Measurements from ENCODE around the gene TMEM30B. TPM values are rescaled to one million over a fixed set of nuclear protein-coding genes. Genes with fewer than 3 reads are reported as not detected.

Gene TMEM30B
- polyA plus RNA-seq, 1 of the 3 experiments (the other 2 are of a cell fraction): 0.15 TPM

DNA sequence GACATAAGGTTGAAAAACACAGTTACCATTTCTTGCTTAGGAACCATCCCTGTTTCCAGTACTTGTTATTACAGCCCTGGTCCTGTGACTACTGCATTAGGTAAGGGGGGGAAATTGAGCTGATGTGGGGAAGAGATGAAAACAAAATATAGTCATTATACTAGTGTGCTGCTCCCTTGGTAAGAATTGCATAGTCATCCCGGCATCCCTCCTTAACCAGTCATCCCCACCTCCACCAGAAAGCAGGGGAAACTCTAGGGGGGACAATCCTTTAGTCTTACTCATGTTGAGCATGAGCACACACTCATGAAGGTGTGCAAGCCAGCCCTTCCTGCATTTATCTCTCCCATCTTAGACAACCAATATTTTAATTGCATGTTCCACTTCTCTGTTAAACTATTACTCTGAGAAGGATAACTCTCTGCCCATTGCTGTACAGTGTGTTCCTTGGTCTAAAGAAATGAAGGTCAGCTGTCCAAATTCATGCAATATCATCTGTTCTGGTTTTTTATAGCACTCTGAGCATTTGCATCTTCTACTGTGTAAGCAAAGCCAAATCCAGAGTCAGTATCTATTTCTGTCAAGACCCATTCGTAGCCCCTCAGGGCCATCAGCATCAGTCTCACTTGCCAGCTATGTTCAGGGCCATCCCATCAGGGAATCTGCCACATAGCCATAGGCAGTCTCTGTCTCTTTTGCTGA, 46.8 kb downstream of the TMEM30B start:
- DNase-seq: no peak
- 79% methylated on average over 2 of the region's 2 CpGs for WGBS (ENCODE audit: low lambda C conversion rate)
- Histone ChIP-seq H2AFZ (ENCODE audit: low read depth) (no peak overlapping the region), H3K4me3 (ENCODE audit: low read depth in 2 of 2, low read length in 1 of 2) (no peak overlapping the region), H4K20me1 (ENCODE audit: insufficient read depth) (no peaks in the 10 kb centered on the region), H3K79me2 (ENCODE audit: insufficient read depth) (no peaks in the 10 kb centered on the region), H3K4me1 (ENCODE audit: control insufficient read depth in 1 of 2, insufficient read depth in 2 of 2, low read depth in 1 of 2, low read length in 1 of 2) (no peaks in the 10 kb centered on the region; a peak in 1 of 4 replicates), H3K27ac (ENCODE audit: low read depth in 2 of 2, low read length in 1 of 2) (no peak overlapping the region), H3K4me2 (no peak overlapping the region), H3K9me3 (no peaks in the 10 kb centered on the region), H3K9me2 (no peaks in the 10 kb centered on the region), H3F3A (replicated peaks; ENCODE audit: insufficient read depth) (no peaks in the 10 kb centered on the region), H3K9ac (no peak overlapping the region), H3K27me3 (ENCODE audit: insufficient read depth) (no peaks in the 10 kb centered on the region), H3K36me3 (replicated peaks in 1 of 2; ENCODE audit: control insufficient read depth in 1 of 2, insufficient read depth in 2 of 2, low read length in 1 of 2) (no peaks in the 10 kb centered on the region)
- TF ChIP-seq JUND (IDR thresholded peaks at IDR 0.05) (no peak), RAD21 (IDR thresholded peaks at IDR 0.05; ENCODE audit: low read length) (no peak), RCOR1 (IDR thresholded peaks at IDR 0.05; ENCODE audit: low read length) (no peak), RFX5 (IDR thresholded peaks at IDR 0.05; ENCODE audit: low read length) (no peak), POLR2AphosphoS5 (IDR thresholded peaks at IDR 0.05; ENCODE audit: low read depth, low read length) (no peak), NRF1 (IDR thresholded peaks at IDR 0.05; ENCODE audit: low read depth, low read length) (no peak), SMC3 (IDR thresholded peaks at IDR 0.05; ENCODE audit: low read depth, low read length) (no peak), TEAD4 (IDR thresholded peaks at IDR 0.05; ENCODE audit: borderline replicate concordance, insufficient read depth) (no peak), EP300 (IDR thresholded peaks at IDR 0.05; ENCODE audit: borderline replicate concordance in 1 of 2, low read depth in 1 of 2, low read length in 1 of 2) (no peak)
- TF ChIP-seq, protein P1, sequence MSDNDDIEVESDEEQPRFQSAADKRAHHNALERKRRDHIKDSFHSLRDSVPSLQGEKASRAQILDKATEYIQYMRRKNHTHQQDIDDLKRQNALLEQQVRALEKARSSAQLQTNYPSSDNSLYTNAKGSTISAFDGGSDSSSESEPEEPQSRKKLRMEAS (IDR thresholded peaks at IDR 0.05; ENCODE audit: low read depth): no peak
- TF ChIP-seq, protein P2, sequence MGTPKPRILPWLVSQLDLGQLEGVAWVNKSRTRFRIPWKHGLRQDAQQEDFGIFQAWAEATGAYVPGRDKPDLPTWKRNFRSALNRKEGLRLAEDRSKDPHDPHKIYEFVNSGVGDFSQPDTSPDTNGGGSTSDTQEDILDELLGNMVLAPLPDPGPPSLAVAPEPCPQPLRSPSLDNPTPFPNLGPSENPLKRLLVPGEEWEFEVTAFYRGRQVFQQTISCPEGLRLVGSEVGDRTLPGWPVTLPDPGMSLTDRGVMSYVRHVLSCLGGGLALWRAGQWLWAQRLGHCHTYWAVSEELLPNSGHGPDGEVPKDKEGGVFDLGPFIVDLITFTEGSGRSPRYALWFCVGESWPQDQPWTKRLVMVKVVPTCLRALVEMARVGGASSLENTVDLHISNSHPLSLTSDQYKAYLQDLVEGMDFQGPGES (IDR thresholded peaks at IDR 0.05; ENCODE audit: low read depth, low read length): no peak
- ChIA-PET CTCF (interaction anchor here (1.2 kb wide), 1 partner anchor 609 kb away, joined by 4 read pairs; no protein-coding TSS in a partner anchor), POLR2A (no interaction called here)

DNA sequence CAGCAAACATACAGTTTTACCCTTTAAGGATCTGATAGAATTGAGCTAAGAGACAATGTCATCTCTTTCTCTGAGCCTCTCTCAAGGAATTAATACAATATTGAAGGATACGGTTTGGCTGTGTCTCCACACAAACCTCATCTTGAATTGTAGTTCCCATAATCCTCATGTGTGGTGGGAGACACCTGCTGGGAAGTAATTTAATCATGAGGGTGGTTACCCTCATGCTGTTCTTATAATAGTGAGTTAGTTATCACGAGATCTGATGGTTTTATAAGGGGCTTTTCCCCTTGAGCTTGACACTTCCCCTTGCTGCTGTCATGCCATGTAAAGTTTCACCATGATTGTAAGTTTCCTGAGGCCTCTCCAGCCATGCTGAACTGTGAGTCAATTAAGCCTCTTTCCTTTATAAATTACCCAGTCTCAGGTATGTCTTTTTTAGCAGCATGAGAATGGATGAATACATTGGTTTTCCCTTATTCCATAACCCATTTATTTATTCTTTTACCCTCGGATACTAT, 47.6 kb downstream of the TMEM30B start:
- Histone ChIP-seq H3K4me2 (no peak overlapping the region), H3K9me3 (no peaks in the 10 kb centered on the region), H3K36me3 (replicated peaks in 1 of 2; ENCODE audit: control insufficient read depth in 1 of 2, insufficient read depth in 2 of 2, low read length in 1 of 2) (no peaks in the 10 kb centered on the region), H2AFZ (ENCODE audit: low read depth) (no peak overlapping the region), H3K27me3 (ENCODE audit: insufficient read depth) (no peaks in the 10 kb centered on the region), H3F3A (replicated peaks; ENCODE audit: insufficient read depth) (no peaks in the 10 kb centered on the region), H3K4me3 (ENCODE audit: low read depth in 2 of 2, low read length in 1 of 2) (no peak overlapping the region), H3K79me2 (ENCODE audit: insufficient read depth) (no peaks in the 10 kb centered on the region), H3K27ac (ENCODE audit: low read depth in 2 of 2, low read length in 1 of 2) (no peak overlapping the region), H3K4me1 (ENCODE audit: control insufficient read depth in 1 of 2, insufficient read depth in 2 of 2, low read depth in 1 of 2, low read length in 1 of 2) (no peaks in the 10 kb centered on the region; a peak in 1 of 4 replicates), H3K9me2 (no peaks in the 10 kb centered on the region), H3K9ac (no peak overlapping the region), H4K20me1 (ENCODE audit: insufficient read depth) (no peaks in the 10 kb centered on the region)
- POLR2A ChIA-PET: no interaction called here
- WGBS (ENCODE audit: low lambda C conversion rate): 90% methylated on average over 3 of the region's 3 CpGs
- CTCF ChIA-PET: no interaction called here
- no peak for DNase-seq
- TF ChIP-seq YY1 (IDR thresholded peaks at IDR 0.05; ENCODE audit: low read depth) (no peak), EP300 (IDR thresholded peaks at IDR 0.05; ENCODE audit: borderline replicate concordance in 1 of 2, low read depth in 1 of 2, low read length in 1 of 2) (no peak), FOXM1 (IDR thresholded peaks at IDR 0.05; ENCODE audit: low read depth) (no peak), GABPA (IDR thresholded peaks at IDR 0.05; ENCODE audit: low read depth) (no peak), TCF12 (IDR thresholded peaks at IDR 0.05) (no peak), POLR2AphosphoS5 (IDR thresholded peaks at IDR 0.05; ENCODE audit: low read depth, low read length) (no peak), RCOR1 (IDR thresholded peaks at IDR 0.05; ENCODE audit: low read length) (no peak), JUND (IDR thresholded peaks at IDR 0.05) (no peak), SMC3 (IDR thresholded peaks at IDR 0.05; ENCODE audit: low read depth, low read length) (no peak)
- TF ChIP-seq, protein P3, sequence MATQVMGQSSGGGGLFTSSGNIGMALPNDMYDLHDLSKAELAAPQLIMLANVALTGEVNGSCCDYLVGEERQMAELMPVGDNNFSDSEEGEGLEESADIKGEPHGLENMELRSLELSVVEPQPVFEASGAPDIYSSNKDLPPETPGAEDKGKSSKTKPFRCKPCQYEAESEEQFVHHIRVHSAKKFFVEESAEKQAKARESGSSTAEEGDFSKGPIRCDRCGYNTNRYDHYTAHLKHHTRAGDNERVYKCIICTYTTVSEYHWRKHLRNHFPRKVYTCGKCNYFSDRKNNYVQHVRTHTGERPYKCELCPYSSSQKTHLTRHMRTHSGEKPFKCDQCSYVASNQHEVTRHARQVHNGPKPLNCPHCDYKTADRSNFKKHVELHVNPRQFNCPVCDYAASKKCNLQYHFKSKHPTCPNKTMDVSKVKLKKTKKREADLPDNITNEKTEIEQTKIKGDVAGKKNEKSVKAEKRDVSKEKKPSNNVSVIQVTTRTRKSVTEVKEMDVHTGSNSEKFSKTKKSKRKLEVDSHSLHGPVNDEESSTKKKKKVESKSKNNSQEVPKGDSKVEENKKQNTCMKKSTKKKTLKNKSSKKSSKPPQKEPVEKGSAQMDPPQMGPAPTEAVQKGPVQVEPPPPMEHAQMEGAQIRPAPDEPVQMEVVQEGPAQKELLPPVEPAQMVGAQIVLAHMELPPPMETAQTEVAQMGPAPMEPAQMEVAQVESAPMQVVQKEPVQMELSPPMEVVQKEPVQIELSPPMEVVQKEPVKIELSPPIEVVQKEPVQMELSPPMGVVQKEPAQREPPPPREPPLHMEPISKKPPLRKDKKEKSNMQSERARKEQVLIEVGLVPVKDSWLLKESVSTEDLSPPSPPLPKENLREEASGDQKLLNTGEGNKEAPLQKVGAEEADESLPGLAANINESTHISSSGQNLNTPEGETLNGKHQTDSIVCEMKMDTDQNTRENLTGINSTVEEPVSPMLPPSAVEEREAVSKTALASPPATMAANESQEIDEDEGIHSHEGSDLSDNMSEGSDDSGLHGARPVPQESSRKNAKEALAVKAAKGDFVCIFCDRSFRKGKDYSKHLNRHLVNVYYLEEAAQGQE (IDR thresholded peaks at IDR 0.05; ENCODE audit: low read depth, low read length): no peak
- TF ChIP-seq, protein P4, sequence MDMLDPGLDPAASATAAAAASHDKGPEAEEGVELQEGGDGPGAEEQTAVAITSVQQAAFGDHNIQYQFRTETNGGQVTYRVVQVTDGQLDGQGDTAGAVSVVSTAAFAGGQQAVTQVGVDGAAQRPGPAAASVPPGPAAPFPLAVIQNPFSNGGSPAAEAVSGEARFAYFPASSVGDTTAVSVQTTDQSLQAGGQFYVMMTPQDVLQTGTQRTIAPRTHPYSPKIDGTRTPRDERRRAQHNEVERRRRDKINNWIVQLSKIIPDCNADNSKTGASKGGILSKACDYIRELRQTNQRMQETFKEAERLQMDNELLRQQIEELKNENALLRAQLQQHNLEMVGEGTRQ (IDR thresholded peaks at IDR 0.05; ENCODE audit: borderline replicate concordance, low read depth, low read length): no peak
- TF ChIP-seq, protein P5, sequence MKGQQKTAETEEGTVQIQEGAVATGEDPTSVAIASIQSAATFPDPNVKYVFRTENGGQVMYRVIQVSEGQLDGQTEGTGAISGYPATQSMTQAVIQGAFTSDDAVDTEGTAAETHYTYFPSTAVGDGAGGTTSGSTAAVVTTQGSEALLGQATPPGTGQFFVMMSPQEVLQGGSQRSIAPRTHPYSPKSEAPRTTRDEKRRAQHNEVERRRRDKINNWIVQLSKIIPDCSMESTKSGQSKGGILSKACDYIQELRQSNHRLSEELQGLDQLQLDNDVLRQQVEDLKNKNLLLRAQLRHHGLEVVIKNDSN (IDR thresholded peaks at IDR 0.05; ENCODE audit: borderline replicate concordance, low read depth): no peak

All from SK-N-SH (cell line).